HG03558 (cell line): ENCODE data around the gene SLC22A15.
A peak's percentile ranks its signal among the peaks of the same experiment; 100 is the strongest.

Experiments
- ATAC-seq: cut with Tn5 transposase; IDR thresholded peaks from one replicate; pipeline ENCODE4 v1.9.1; 2021; ENCODE audit warnings: moderate number of reproducible peaks; ENCODE audit not compliant: unreplicated experiment; ENCODE audit errors: extremely low read depth

The SLC22A15 gene

DNA sequence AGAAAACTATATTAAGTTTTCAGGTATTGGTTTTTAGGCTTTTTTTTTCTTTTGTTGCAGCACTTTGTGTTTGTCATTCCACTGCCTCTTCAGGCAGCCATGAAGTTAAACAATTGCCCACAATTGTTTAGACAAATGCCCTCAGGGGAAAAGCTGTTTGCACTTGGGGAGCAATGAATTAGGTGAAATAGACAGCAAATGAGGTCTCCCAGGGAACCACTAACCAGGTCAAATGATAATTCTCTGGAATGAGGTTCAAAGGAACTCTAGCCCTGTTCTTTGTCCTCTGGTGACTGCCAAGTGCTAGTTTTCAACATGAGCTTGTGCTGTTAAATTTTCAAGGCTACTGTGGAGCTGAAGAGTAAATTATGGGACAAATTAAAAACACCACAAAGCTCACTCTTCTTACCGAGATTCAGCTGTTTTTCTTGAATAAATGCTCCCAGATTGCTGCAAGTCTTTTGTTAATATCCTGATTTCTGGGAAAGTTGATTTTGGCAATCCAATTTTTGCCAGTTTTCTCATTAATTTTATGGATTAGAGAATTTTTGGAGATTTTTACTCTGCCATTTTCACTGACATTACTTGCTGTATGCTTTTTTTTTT lies 119.8 kb downstream of the SLC22A15 start:
- no peak for ATAC-seq

- ATAC-seq = no peak
Measured at GRCh38 chr1:116097626-116098025, 121.3 kb downstream of the SLC22A15 start.

DNA sequence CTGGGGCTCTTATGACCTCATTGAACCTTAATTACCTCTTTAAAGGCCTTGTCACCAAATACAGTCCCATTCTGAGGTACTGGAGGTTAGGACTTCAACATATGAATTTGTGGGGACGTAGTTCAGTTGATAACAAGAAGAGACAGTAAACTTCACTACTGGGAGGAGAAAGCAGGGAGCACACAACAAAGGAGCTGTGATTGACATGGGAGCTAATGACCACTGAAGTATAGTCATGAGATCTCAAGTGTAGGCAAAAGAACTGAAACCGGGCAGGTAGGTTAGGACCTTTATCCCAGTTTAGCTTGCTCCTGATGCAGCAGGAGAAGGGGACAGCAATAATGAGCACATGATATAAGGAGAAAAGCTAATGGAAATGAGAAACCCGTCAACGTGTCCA lies 123.1 kb downstream of the SLC22A15 start:
- no peak for ATAC-seq

- ATAC-seq = no peak
Measured at GRCh38 chr1:116099919-116100318, 123.6 kb downstream of the SLC22A15 start.

DNA sequence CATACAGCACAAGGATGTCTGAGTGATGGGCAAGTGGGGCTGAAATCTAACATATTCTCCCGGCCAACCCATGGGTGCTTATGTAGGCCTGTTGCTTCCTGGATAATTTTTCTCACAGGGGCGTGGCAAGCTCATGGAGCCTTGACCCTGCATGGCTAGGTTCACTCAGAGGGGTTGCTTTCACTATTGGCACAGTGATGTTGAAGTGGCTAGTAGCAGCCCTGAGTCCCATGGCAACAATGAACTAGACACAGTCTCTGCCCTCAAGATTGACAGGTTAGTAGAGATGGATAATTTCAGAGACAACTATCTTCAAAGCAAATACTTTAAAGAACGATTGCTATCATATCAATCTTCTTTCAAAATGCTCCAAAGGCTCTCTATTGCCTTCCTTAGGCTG lies 128.4 kb downstream of the SLC22A15 start:
- no peak for ATAC-seq

DNA sequence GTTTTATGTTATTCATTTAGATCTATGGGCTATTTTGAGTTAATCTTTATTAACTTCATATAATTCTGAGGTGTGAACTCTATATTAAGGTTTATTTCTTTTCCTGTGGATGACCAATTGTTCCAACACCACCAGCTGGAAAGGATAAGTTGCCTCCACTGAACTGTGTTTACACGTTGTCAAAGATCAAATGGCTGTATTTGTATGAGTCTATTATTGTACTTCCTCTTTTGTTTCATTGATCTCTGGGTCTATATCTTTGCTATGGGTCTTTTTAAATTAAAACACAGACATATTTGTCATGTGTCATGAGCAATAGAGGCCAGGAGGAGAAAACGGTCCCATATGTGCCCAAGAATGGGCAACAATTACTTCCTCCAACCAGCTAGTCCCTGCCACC lies 129.7 kb downstream of the SLC22A15 start:
- ATAC-seq = no peak

- no peak for ATAC-seq
Measured at GRCh38 chr1:116106646-116107045, 130.3 kb downstream of the SLC22A15 start.

GRCh38 chr1:116107371-116107770 lies 131.1 kb downstream of the SLC22A15 start:
- ATAC-seq = no peak

- peak; percentile 62 for ATAC-seq
Measured at GRCh38 chr1:116110567-116111523, 134.5 kb downstream of the SLC22A15 start, which contains the start of gene MAB21L3. Gene MAB21L3 (plus strand): TSS chr1:116111399. CDS start chr1:116112616, 1,217 bp downstream.

DNA sequence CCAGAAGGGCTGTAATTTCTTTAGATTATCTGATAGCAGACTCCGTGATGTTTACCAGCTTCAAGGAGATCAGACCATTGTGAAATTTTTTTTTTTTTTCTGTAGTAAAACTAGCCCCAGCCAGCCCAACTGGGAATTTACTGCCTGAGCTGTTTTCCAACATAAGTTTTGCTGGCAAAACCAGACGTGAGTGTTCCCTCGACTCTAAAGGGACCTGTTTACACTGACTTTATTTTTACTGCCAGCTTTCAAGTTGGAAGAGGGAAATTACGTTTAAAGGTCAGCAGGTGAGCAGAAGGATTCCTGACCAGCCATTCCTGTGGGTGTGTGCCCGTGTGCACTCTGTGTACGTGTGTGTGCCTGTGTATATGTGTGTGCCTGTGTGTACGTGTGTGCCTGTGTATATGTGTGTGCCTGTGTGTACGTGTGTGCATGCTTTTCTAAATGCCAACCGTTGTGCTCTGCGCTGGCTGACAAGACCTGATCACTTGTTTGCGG lies 135.3 kb downstream of the SLC22A15 start:
- ATAC-seq = no peak

DNA sequence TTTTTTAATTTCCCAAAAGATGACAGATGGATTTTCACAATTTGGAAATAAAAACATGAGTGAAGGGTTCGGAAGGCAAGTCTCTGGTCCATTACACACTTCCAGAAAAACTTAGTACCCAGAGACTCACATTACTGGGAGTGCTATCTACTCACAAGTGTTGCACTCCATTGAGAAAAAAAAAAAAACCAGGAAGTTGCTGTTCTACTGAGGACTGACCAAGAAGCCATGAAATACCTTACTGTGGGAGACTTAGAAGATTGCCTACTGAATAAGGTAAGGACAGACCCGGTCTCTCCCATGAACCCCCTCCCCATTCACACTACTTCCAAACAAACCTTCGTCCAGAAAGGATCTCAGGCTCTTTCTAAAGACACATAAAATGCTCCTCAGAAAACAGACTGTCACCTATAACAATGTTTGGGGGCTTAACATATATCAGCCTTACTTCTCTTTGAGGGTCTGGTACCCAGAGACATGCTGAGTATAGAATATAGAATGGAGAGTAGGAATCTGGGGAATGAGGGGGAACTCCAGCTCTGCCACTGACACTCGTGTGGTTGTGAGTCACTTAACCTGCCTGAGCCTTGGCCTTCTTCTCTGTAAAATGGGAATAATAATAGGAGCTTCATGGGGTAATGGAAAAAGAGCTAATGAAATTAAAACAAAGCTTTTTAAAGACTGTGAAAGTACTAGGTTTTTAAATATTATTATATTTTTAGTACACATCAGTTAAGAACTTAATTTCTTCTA lies 136.3 kb downstream of the SLC22A15 start:
- ATAC-seq = no peak

GRCh38 chr1:116113615-116114014 lies 137.3 kb downstream of the SLC22A15 start:
- no peak for ATAC-seq

- no peak for ATAC-seq
Measured at GRCh38 chr1:116115476-116116439, 139.4 kb downstream of the SLC22A15 start.

DNA sequence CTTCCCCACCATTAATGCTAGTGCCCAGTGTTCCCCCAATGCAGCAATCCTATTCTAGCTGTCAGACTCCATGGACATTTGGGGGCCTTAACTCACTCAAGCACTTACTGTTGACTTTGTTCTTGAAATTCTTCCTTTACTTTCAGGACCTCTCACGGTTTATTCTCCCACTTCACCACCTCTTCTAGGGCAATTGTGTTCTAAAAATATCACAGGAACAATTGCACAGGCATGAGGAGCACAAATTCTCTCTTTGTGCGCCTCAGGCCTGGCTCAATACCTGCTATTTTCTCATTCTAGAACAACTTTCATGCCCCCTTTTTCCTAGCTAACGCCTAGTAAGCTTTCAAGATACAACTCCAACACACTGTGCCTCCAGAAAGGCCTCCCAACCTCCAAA lies 142.2 kb downstream of the SLC22A15 start:
- no peak for ATAC-seq
